Hematopoietic multipotent progenitor cell treated with erythropoietin and hydrocortisone succinate and interleukin-3 and kit ligand, for 6 days (in vitro differentiated cells): ENCODE measurements around the gene ZNF620.
"Not testable (repeated sequence)": the region's sequence is repeated elsewhere in the genome, so short reads cannot be mapped to it uniquely, and the experiment has no call there.

Experiments used
- DNase-seq: peaks from one replicate; pipeline ENCODE4 v3.0.0-alpha.2; 2015

ZNF620 gene

GRCh38 chr3:40505599-40506462, at the start of gene ZNF620:
TSS of gene ZNF620 (plus strand) at chr3:40506039. CDS start at chr3:40506353, 314 bp downstream.
- peak; percentile 89 for DNase-seq

DNA sequence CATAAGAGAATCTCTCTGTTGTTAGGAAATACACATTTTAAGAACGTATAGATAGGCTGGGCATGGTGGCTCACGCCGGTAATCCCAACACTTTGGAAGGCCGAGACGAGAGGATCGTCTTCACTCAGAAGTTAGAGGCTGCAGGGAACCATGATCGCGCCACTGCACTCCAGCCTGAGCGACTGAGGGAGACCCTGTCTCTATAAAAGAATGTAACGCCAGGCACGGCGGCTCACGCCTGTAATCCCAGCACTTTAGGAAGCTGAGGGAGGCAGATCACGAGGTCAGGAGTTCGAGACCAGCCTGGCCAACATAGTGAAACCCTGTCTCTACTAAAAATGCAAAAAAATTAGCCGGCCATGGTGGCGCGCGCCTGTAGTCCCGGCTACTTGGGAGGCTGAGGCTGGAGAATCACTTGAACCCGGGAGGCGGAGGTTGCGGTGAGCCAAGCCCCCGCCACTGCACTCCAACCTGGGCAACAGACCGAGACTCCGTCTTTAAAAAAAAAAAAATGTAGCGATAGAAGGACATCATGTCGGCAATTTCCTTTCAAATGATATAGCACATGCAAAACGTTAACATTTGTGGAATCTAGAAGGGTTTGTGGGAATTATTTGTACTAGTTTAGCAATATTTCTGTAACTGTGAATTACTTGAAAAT, 49.4 kb upstream of the ZNF620 start:
- DNase-seq, result no peak

DNA sequence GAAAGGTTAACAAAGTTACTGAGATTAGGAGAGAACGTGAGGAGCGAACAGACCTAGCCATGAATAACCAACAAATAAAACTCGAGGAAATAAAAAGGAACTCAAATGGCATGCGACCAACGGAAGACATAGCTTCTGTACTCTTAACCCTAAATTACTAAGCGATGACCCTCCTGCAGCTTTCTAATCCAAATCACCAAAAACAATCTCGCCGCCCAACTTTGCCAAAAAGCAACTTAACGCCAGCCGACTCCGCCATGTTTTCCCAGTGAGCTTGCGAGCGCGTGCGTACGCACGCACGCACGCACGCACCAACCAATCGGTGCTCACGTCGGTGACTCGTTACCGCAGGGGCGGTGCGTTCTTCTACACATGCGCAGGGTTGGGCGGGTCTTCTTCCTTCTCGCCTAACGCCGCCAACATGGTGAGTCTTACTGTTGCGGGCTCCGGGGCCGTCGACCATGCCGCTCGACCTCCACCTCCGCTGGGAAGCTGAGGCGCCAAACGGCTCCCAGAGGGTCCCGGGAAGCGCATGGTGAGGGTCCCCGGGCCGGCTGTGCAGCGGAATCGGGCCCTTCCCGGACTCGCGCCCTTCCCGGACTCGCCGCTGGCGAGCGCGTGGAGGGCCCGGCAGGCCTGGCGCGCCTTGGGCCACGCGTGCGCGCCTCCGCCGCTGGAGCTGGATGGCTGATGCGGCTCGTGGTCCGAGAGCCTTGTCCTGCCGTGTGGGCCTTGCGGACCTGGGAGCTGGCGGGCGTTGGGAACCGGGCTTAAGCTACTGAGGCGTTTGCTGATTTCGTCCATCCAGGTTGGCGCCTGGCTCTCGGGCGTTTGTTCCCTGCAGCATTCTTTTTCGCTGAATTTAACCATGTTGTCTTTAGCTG, 48.7 kb upstream of the ZNF620 start, which contains the start of gene RPL14:
Gene RPL14, plus strand, starts transcription at position 400 of the 884 bp plus-strand sequence. Its CDS starts 133 bp downstream, at position 533.
- DNase-seq, result peak; percentile 99

DNA sequence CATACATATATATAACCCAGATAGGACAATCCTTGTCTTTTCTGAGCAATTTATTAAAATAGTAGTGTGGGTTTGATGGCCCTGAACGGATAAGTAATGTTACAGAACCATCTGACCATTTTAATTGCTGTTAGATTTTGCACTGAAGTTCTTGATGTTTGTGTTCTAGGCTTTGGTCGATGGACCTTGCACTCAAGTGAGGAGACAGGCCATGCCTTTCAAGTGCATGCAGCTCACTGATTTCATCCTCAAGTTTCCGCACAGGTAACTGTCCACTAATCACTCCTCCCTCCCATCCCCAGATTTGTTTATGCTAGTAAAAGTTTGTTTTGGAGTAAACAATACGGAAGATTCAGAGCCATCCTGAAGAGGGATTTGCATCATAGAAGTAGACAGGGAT, 47.4 kb upstream of the ZNF620 start:
- DNase-seq, result no peak

DNA sequence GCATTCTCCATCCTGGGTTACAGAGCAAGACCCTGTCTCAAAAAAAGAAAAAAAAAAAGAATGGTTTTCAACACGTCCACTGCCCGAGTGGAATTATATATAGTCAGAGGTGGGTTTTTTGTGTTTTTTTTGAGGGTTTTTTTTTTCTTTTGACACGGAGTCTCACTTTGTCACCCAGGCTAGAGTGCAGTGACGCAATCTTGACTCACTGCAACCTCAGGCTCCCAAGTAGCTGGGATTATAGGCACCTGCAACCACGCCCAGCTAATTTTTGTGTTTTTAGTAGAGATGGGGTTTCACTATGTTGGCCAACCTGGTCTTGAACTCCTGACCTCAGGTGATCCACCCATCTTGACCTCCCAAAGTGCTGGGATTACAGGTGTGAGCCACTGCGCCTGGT, 45.4 kb upstream of the ZNF620 start:
- not testable (repeated sequence) for DNase-seq

GRCh38 chr3:40461161-40461560, 44.7 kb upstream of the ZNF620 start:
- peak; percentile 54 for DNase-seq

- not testable (repeated sequence) for DNase-seq
These were observed 43.0 kb upstream of the ZNF620 start for GRCh38 chr3:40462838-40463237.

DNA sequence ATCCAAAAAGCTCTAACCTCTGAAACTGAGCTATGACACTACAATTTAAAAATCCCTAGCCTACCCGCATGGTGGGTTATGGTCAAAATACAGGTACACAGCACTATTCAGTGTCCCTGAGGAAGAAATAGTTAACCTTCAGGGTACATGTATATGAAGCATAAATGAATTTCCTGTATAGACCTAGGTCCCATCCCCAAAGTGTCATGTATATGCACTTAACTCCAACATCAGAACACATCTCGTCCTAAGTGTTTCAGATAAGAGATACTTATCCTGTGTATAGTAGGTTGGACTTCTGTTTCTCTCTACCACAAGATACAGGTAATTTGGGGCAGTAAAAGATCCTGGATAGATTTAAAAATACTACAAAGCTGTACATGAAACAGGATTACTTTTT, 42.3 kb upstream of the ZNF620 start:
- DNase-seq, result no peak

GRCh38 chr3:40464339-40465110, 41.3 kb upstream of the ZNF620 start:
- peak; percentile 62 for DNase-seq

- no peak for DNase-seq
These were observed 40.8 kb upstream of the ZNF620 start for GRCh38 chr3:40465111-40465407.

GRCh38 chr3:40465456-40465855, 40.4 kb upstream of the ZNF620 start:
- no peak for DNase-seq

DNA sequence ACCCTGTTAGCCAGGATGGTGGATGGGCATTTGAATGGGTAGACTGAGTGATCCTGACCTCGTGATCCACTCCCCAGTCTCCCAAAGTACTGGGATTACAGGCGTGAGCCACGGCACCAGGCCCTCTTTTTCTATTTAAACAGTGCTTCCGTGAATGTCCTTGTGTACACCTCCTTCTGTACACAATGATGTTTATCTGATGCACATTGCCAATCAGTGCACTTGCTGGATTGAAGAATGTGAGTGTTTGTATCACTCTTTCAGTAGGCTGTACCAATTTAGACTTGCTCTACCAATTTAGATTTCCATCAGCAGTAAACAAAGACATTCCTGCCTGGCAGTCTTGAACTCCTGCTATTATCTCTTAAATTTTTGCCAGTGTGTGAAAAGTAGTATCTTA, 37.8 kb upstream of the ZNF620 start:
- DNase-seq, result no peak

DNA sequence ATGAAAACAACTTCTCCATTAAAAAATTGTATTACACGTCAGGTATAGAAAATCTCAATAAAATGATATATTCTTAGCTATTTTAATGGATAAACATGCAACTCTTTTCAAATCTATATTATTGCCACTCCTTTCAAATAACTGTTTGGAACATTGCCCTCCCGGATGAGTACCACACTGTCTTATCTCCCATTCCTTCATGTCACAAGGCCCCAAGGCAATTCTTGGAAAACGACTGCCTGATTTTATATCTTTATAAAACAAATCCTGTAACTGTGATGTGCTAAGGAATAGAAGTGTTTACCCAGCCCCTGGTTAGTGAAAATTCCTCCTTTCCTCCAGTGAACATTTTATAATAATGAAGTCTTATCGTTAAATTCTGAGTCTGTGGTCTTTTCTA, 35.1 kb upstream of the ZNF620 start:
- peak; percentile 87 for DNase-seq

DNA sequence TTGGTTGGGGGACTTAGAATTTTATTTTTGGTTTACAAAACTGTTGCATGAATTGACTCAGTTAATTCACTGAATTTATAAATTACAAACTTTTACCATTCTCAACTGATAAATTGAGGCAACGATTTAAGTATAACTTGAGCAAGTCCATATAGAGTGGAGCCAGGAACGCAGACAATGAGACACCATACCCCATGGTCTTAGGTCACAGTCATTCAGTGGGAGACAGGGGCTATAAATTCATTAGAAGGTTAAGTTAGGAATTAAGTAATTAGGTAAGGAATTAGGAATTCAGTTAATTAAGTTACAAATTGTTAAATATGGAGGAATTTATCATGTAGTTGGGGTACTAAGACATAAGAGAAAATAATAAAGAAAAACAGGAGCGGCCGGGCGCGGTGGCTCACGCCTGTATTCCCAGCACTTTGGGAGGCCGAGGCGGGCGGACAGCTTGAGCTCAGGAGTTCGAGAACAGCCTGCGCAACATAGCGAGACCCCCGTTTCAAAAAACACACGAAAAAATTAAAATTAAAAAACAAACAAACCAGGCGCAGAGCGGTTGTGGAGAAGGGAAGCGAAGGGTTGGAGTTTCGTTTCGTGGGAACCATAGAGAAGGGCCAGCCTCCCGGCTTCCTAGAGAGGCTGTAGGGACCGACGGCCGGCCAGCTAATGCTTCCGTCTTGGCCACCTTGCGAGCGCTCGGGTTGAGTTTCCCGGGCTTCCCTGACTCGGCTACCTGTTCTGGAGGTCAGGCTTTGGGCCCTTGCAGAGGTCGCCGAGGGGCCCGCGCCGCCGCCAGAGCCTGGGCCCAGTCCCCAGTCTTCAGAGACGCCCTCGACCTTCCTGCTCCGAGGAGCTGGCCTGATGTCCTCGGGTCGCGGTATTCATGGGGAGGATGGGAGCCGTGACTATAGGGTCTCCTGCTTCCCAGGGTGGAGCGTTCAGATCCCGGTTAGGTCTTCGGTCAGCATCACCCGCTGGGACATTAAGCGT, 29.1 kb upstream of the ZNF620 start, which contains the start of gene ZNF619:
Gene ZNF619, plus strand, starts transcription at position 645 of the 993 bp plus-strand sequence. CDS start 858 bp downstream, outside the sequence.
- DNase-seq, result peak; percentile 85

DNA sequence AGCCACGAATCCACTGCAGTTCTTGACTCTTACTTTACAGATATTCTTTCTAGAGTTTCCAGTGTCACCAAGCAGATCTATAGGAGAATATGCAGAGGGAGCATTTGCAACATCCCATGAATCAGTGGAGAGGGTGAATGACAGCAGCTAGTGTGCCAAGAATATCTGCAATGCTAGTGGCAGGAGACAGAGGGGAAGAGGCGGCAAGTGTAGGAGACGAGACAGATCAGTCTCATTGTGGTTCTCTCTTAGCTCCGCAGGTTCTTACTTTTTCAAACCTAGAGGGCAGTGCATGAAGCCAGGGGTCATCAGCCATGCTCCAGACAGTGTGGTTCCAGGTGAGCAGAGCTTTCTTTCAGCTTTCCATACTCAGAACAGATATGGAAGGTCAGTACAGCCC, 28.2 kb upstream of the ZNF620 start:
- DNase-seq, result peak; percentile 46

DNA sequence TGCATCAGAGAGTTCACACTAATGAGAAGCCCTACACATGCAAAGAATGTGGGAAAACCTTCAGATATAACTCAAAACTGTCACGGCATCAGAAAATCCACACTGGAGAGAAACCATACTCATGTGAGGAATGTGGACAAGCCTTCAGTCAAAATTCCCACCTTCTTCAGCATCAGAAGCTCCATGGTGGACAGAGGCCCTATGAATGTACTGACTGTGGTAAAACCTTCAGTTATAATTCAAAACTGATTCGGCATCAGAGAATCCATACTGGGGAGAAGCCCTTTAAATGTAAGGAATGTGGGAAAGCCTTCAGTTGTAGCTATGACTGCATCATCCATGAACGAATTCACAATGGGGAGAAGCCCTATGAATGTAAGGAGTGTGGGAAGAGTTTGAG, 18.7 kb upstream of the ZNF620 start:
- DNase-seq, result no peak

GRCh38 chr3:40490916-40491315, 14.9 kb upstream of the ZNF620 start:
- DNase-seq, result no peak

DNA sequence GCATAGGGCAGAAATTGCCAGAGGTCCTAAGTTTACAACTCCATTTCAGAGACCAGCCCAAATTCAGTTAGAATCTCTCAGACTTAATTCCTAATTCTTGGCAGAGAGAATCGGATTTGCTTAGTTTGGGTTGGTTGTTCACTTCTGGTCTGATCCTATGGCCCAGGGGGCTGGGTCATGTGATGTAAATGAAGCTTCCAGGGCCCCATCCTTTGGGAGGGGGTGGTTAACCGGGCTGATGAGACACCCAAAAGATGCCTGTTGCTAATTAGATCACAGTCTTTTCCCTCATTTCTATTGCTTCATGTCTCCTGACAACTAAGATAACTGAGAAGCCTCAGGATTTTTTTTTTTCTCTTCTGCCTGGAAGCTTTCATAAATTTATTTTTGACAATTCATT, 11.1 kb upstream of the ZNF620 start:
- no peak for DNase-seq

- DNase-seq, result no peak
These were observed 8.6 kb upstream of the ZNF620 start for GRCh38 chr3:40497288-40497687.

- DNase-seq, result no peak
These were observed 5.9 kb upstream of the ZNF620 start for GRCh38 chr3:40499952-40500351.

- peak; percentile 95 for DNase-seq
These were observed 3.8 kb upstream of the ZNF620 start for GRCh38 chr3:40502034-40502433.
